Activated T-helper 1 cell treated with anti-CD3 and anti-CD28 coated beads, Interleukin-12 subunit alpha, Interleukin-12 subunit beta, Interleukin-2, Interleukin-4 antibody, amounts not matched to agents 30 ng/mL and 10 ng/mL and 1 ng/mL, durations not matched to agents 14 hours and 24 hours and 36 hours (primary cell): ENCODE data around the gene SPPL2B. TPM values are rescaled to one million over a fixed set of nuclear protein-coding genes. Genes with fewer than 3 reads are reported as not detected.
A peak's percentile ranks its signal among the peaks of the same experiment; 100 is the strongest.

ENCODE experiments used
- DNase-seq: peaks from one replicate; pipeline ENCODE4 v3.0.0; 2021; ENCODE audit warnings: low spot score
- H3K27ac Mint-ChIP-seq: one replicate; pipeline ENCODE4 v1.8.0; 2021; ENCODE audit warnings: mild to moderate bottlenecking, mixed read lengths
- H3K27me3 Mint-ChIP-seq: one replicate; pipeline ENCODE4 v1.8.0; 2022; ENCODE audit warnings: mild to moderate bottlenecking, moderate library complexity, mixed read lengths; ENCODE audit not compliant: insufficient read depth
- H3K36me3 Mint-ChIP-seq: one replicate; pipeline ENCODE4 v1.8.0; 2021; ENCODE audit warnings: low read depth, mixed read lengths
- H3K4me1 Mint-ChIP-seq: one replicate; pipeline ENCODE4 v1.8.0; 2021; ENCODE audit warnings: low read depth, mixed read lengths
- H3K4me3 Mint-ChIP-seq: one replicate; pipeline ENCODE4 v1.8.0; 2021; ENCODE audit warnings: mild to moderate bottlenecking, moderate library complexity, mixed read lengths
- H3K9me3 Mint-ChIP-seq: one replicate; pipeline ENCODE4 v1.8.0; 2021; ENCODE audit warnings: mixed read lengths
- intact Hi-C: fragments of 100-400 bp; cut with micrococcal nuclease; formaldehyde crosslinking; loops from one replicate; pipeline ENCODE4 v1.15.1; 2024
- total RNA-seq: library from RNA; stranded (reverse); gene quantifications from 2 replicates; pipeline ENCODE4 v1.2.3, GENCODE V29; 2022

Gene SPPL2B
- total RNA-seq, 1 donor from 2014 or later: 71.4 TPM

- peak overlapping the region; percentile 90 for H3K27ac Mint-ChIP-seq
- intact Hi-C loops: loop anchor here (5.0 kb wide), 1 partner anchor 102 kb away; no protein-coding TSS in a partner anchor
- peaks cover 4% of the 10 kb centered on the region for H3K36me3 Mint-ChIP-seq
- H3K4me3 Mint-ChIP-seq: peak overlapping the region; percentile 86
- H3K4me1 Mint-ChIP-seq: peaks cover 18% of the 10 kb centered on the region
- DNase-seq: peak; percentile 68
- no peaks in the 10 kb centered on the region for H3K9me3 Mint-ChIP-seq
- H3K27me3 Mint-ChIP-seq: peaks cover 3% of the 10 kb centered on the region
Observed at GRCh38 chr19:2289714-2290435, 38.6 kb upstream of the SPPL2B start.

GRCh38 chr19:2290441-2291184 is 37.9 kb upstream of the SPPL2B start:
- peaks cover 3% of the 10 kb centered on the region for H3K27me3 Mint-ChIP-seq
- H3K4me3 Mint-ChIP-seq: peak overlapping the region; percentile 74
- intact Hi-C loops: no loop called here
- H3K36me3 Mint-ChIP-seq: peaks cover 4% of the 10 kb centered on the region
- H3K9me3 Mint-ChIP-seq: no peaks in the 10 kb centered on the region
- peak; percentile 25 for DNase-seq
- H3K27ac Mint-ChIP-seq: no peak overlapping the region
- H3K4me1 Mint-ChIP-seq: peaks cover 18% of the 10 kb centered on the region

- Mint-ChIP-seq H3K4me1 (peaks cover 18% of the 10 kb centered on the region), H3K36me3 (peaks cover 4% of the 10 kb centered on the region), H3K27ac (no peak overlapping the region), H3K9me3 (no peaks in the 10 kb centered on the region), H3K4me3 (no peak overlapping the region), H3K27me3 (peaks cover 3% of the 10 kb centered on the region)
- intact Hi-C loops: no loop called here
- DNase-seq: no peak
Observed at GRCh38 chr19:2291185-2291751, 37.2 kb upstream of the SPPL2B start.

GRCh38 chr19:2294687-2295335 is 33.7 kb upstream of the SPPL2B start:
- H3K36me3 Mint-ChIP-seq: peaks cover 4% of the 10 kb centered on the region
- no peak overlapping the region for H3K27ac Mint-ChIP-seq
- peaks cover under 1% of the 10 kb centered on the region for H3K4me1 Mint-ChIP-seq
- H3K27me3 Mint-ChIP-seq: peaks cover 2% of the 10 kb centered on the region
- H3K9me3 Mint-ChIP-seq: no peaks in the 10 kb centered on the region
- no peak overlapping the region for H3K4me3 Mint-ChIP-seq
- intact Hi-C loops: no loop called here
- DNase-seq: no peak

GRCh38 chr19:2296141-2296540 is 32.3 kb upstream of the SPPL2B start:
- DNase-seq: no peak
- Mint-ChIP-seq H3K4me3 (no peak overlapping the region), H3K27ac (no peak overlapping the region), H3K36me3 (peaks cover 4% of the 10 kb centered on the region), H3K27me3 (peaks cover 2% of the 10 kb centered on the region), H3K9me3 (no peaks in the 10 kb centered on the region), H3K4me1 (no peaks in the 10 kb centered on the region)
- intact Hi-C loops: no loop called here

- Mint-ChIP-seq H3K27me3 (peaks cover 25% of the 10 kb centered on the region), H3K36me3 (no peaks in the 10 kb centered on the region), H3K9me3 (no peaks in the 10 kb centered on the region), H3K4me1 (no peaks in the 10 kb centered on the region), H3K27ac (no peak overlapping the region), H3K4me3 (no peak overlapping the region)
- DNase-seq: no peak
- intact Hi-C loops: no loop called here
Observed at GRCh38 chr19:2300533-2300932, 28.0 kb upstream of the SPPL2B start.

- intact Hi-C loops: no loop called here
- Mint-ChIP-seq H3K36me3 (no peaks in the 10 kb centered on the region), H3K27me3 (peaks cover 41% of the 10 kb centered on the region), H3K4me1 (no peaks in the 10 kb centered on the region), H3K4me3 (no peak overlapping the region), H3K9me3 (no peaks in the 10 kb centered on the region), H3K27ac (no peak overlapping the region)
- DNase-seq: no peak
Observed at GRCh38 chr19:2302319-2303210, 25.9 kb upstream of the SPPL2B start.

- DNase-seq: no peak
- Mint-ChIP-seq H3K9me3 (no peaks in the 10 kb centered on the region), H3K36me3 (no peaks in the 10 kb centered on the region), H3K27me3 (peaks cover 41% of the 10 kb centered on the region), H3K4me1 (no peaks in the 10 kb centered on the region), H3K4me3 (no peak overlapping the region), H3K27ac (no peak overlapping the region)
- intact Hi-C loops: no loop called here
Observed at GRCh38 chr19:2303211-2303798, 25.2 kb upstream of the SPPL2B start.

- H3K27me3 Mint-ChIP-seq: peaks cover 63% of the 10 kb centered on the region
- no peaks in the 10 kb centered on the region for H3K9me3 Mint-ChIP-seq
- H3K4me1 Mint-ChIP-seq: no peaks in the 10 kb centered on the region
- intact Hi-C loops: no loop called here
- no peak overlapping the region for H3K4me3 Mint-ChIP-seq
- no peak for DNase-seq
- H3K36me3 Mint-ChIP-seq: peaks cover 2% of the 10 kb centered on the region
- H3K27ac Mint-ChIP-seq: no peak overlapping the region
Observed at GRCh38 chr19:2305452-2306280, 22.8 kb upstream of the SPPL2B start.

GRCh38 chr19:2306281-2306806 is 22.1 kb upstream of the SPPL2B start:
- no peaks in the 10 kb centered on the region for H3K4me1 Mint-ChIP-seq
- intact Hi-C loops: no loop called here
- H3K27me3 Mint-ChIP-seq: peaks cover 63% of the 10 kb centered on the region
- H3K4me3 Mint-ChIP-seq: no peak overlapping the region
- H3K27ac Mint-ChIP-seq: no peak overlapping the region
- H3K36me3 Mint-ChIP-seq: peaks cover 2% of the 10 kb centered on the region
- no peak for DNase-seq
- no peaks in the 10 kb centered on the region for H3K9me3 Mint-ChIP-seq

- Mint-ChIP-seq H3K4me1 (no peaks in the 10 kb centered on the region), H3K27me3 (peaks cover 63% of the 10 kb centered on the region), H3K4me3 (no peak overlapping the region), H3K36me3 (peaks cover 2% of the 10 kb centered on the region), H3K27ac (no peak overlapping the region), H3K9me3 (no peaks in the 10 kb centered on the region)
- no peak for DNase-seq
- intact Hi-C loops: no loop called here
Observed at GRCh38 chr19:2306971-2307370, 21.5 kb upstream of the SPPL2B start.
